AG10803 (cell line): ENCODE measurements around the gene AHI1.

ENCODE experiments used
- DNase-seq: peaks from one replicate; pipeline ENCODE4 v3.0.0; 2010; ENCODE audit warnings: low read depth
- H3K4me3 ChIP-seq: 2 replicates; pipeline ENCODE4 v1.5.1; 2011; ENCODE audit warnings: mild to moderate bottlenecking, low read length, control low read depth
- CTCF ChIP-seq: conservative IDR thresholded peaks from 2 replicates; pipeline ENCODE4 v1.5.1; 2011; ENCODE audit warnings: mild to moderate bottlenecking, low read length, control low read depth, inconsistent platforms

Gene AHI1

GRCh38 chr6:135323202-135323668 is 174.3 kb downstream of the AHI1 start:
- no peak overlapping the region for H3K4me3 ChIP-seq
- no peak for TF ChIP-seq CTCF
- DNase-seq: no peak

- H3K4me3 ChIP-seq: no peak overlapping the region
- no peak for DNase-seq
- TF ChIP-seq CTCF: no peak
Measured at GRCh38 chr6:135322427-135323201, 174.9 kb downstream of the AHI1 start.

GRCh38 chr6:135320721-135321621 is 176.6 kb downstream of the AHI1 start:
- no peak for DNase-seq
- H3K4me3 ChIP-seq: no peak overlapping the region
- TF ChIP-seq CTCF: no peak

- no peak for TF ChIP-seq CTCF
- no peak overlapping the region for H3K4me3 ChIP-seq
- DNase-seq: no peak
Measured at GRCh38 chr6:135319819-135320218, 177.7 kb downstream of the AHI1 start.

- no peak overlapping the region for H3K4me3 ChIP-seq
- TF ChIP-seq CTCF: no peak
- no peak for DNase-seq
Measured at GRCh38 chr6:135318738-135319469, 178.6 kb downstream of the AHI1 start.

- H3K4me3 ChIP-seq: no peak overlapping the region
- no peak for TF ChIP-seq CTCF
- no peak for DNase-seq
Measured at GRCh38 chr6:135314543-135314942, 183.0 kb downstream of the AHI1 start.
